HepG2 (cell line): ENCODE data around the gene C9orf50.

Experiments used
- AGO2 ChIP-seq: fragments of 200-400 bp; formaldehyde crosslinking; optimal IDR thresholded peaks from 2 replicates; pipeline ENCODE3; 2017; ENCODE audit warnings: mild to moderate bottlenecking, low read depth, low read length, moderate library complexity
- CTCF ChIP-seq: sonication (generic); formaldehyde crosslinking; IDR thresholded peaks from 2 replicates; pipeline ENCODE4 v1.5.0; 2020; ENCODE audit warnings: mild to moderate bottlenecking, missing genetic modification reagents, moderate library complexity
- FOSL1 ChIP-seq: sonication (generic); formaldehyde crosslinking; IDR thresholded peaks from 2 replicates; pipeline ENCODE4 v1.9.0; 2021; ENCODE audit warnings: missing genetic modification reagents, borderline replicate concordance
- GTF3A ChIP-seq: sonication (generic); formaldehyde crosslinking; conservative IDR thresholded peaks from 2 replicates; pipeline ENCODE4 v1.4.0; 2020; ENCODE audit warnings: mild to moderate bottlenecking, missing genetic modification reagents
- POLR2A ChIP-seq, 2 experiments: IDR thresholded peaks; 2 replicates each; pipeline ENCODE4 v1.6.1; 2011; ENCODE audit warnings: low read depth in 2 of 2, low read length in 2 of 2, mild to moderate bottlenecking in 1 of 2, moderate library complexity in 1 of 2; ENCODE audit not compliant: insufficient read depth in 1 of 2
- SALL1 ChIP-seq: sonication (generic); formaldehyde crosslinking; IDR thresholded peaks from 2 replicates; pipeline ENCODE4 v1.8.0; 2022; ENCODE audit warnings: mild to moderate bottlenecking, missing genetic modification reagents
- SMAD3 ChIP-seq: sonication (generic); formaldehyde crosslinking; IDR thresholded peaks from 2 replicates; pipeline ENCODE4 v1.4.0; 2020; ENCODE audit warnings: missing genetic modification reagents
- TFAP4 ChIP-seq: sonication (generic); IDR thresholded peaks from 2 replicates; pipeline ENCODE4 v1.6.1; 2016; ENCODE audit warnings: low read depth, borderline replicate concordance
- USF2 ChIP-seq, 2 experiments: sonication (generic) in 1 of 2; formaldehyde crosslinking in 1 of 2; IDR thresholded peaks; 2 replicates each; pipeline versions ENCODE4 v1.5.1 to v1.6.1; 2011 to 2020; ENCODE audit warnings: borderline replicate concordance in 1 of 2, low read depth in 1 of 2, low read length in 1 of 2, mild to moderate bottlenecking in 1 of 2, missing genetic modification reagents in 1 of 2, moderate library complexity in 1 of 2

GRCh38 chr9:129614932-129615331, 6.0 kb downstream of the C9orf50 start:
- no peak for TF ChIP-seq FOSL1
- no peak for TF ChIP-seq GTF3A (CRISPR knock-in tag)
- TF ChIP-seq POLR2A (IDR thresholded peaks at IDR 0.05; ENCODE audit: insufficient read depth in 1 of 2, low read depth in 2 of 2, low read length in 2 of 2) = no peak
- TF ChIP-seq CTCF (CRISPR knock-in tag) = no peak
- TF ChIP-seq AGO2 = no peak
- no peak for TF ChIP-seq TFAP4
- no peak for TF ChIP-seq USF2 (IDR thresholded peaks at IDR 0.05; ENCODE audit: low read depth, low read length)
- no peak for TF ChIP-seq USF2 (CRISPR knock-in tag; IDR thresholded peaks at IDR 0.05; ENCODE audit: borderline replicate concordance)
- no peak for TF ChIP-seq SMAD3 (CRISPR knock-in tag)
- TF ChIP-seq SALL1 (CRISPR knock-in tag) = no peak
